ACC112 (cell line): ENCODE results near the gene UTF1.

Experiments
- H2AFZ ChIP-seq: fragments of 200-600 bp; sonication (generic); one replicate; pipeline ENCODE4 v1.6.0; 2017; ENCODE audit warnings: antibody characterized with exemption, low read length; ENCODE audit not compliant: unreplicated experiment
- H3K27ac ChIP-seq: fragments of 200-600 bp; sonication (generic); 2 replicates; pipeline ENCODE4 v1.5.1; 2014; ENCODE audit warnings: low read depth, mild to moderate bottlenecking, antibody characterized with exemption, low read length, moderate library complexity
- H3K27me3 ChIP-seq: fragments of 200-600 bp; sonication (generic); 2 replicates; pipeline ENCODE4 v1.6.1; 2014; ENCODE audit warnings: mild to moderate bottlenecking, antibody characterized with exemption, low read length, moderate library complexity, mixed read lengths; ENCODE audit not compliant: insufficient read depth
- H3K36me3 ChIP-seq: fragments of 200-600 bp; sonication (generic); 2 replicates; pipeline ENCODE4 v1.6.1; 2016; ENCODE audit warnings: mild to moderate bottlenecking, antibody characterized with exemption, low read length, moderate library complexity, mixed read lengths; ENCODE audit not compliant: insufficient read depth
- H3K4me1 ChIP-seq: fragments of 200-600 bp; sonication (generic); one replicate; pipeline ENCODE4 v1.6.1; 2016; ENCODE audit warnings: low read length, mixed read lengths; ENCODE audit not compliant: insufficient read depth, unreplicated experiment, control insufficient read depth
- H3K4me3 ChIP-seq: fragments of 200-600 bp; sonication (generic); 2 replicates; pipeline ENCODE4 v1.5.1; 2014; ENCODE audit warnings: mild to moderate bottlenecking, low read depth, low read length
- H3K79me2 ChIP-seq: fragments of 200-600 bp; sonication (generic); one replicate; pipeline ENCODE4 v1.6.0; 2016; ENCODE audit warnings: low read length; ENCODE audit not compliant: control insufficient read depth, unreplicated experiment, insufficient read depth

UTF1 gene

GRCh38 chr10:133276100-133276434 is 46.0 kb downstream of the UTF1 start:
- no peak overlapping the region for H3K4me3 ChIP-seq
- H3K27ac ChIP-seq: no peak overlapping the region
- no peak overlapping the region for H2AFZ ChIP-seq

DNA sequence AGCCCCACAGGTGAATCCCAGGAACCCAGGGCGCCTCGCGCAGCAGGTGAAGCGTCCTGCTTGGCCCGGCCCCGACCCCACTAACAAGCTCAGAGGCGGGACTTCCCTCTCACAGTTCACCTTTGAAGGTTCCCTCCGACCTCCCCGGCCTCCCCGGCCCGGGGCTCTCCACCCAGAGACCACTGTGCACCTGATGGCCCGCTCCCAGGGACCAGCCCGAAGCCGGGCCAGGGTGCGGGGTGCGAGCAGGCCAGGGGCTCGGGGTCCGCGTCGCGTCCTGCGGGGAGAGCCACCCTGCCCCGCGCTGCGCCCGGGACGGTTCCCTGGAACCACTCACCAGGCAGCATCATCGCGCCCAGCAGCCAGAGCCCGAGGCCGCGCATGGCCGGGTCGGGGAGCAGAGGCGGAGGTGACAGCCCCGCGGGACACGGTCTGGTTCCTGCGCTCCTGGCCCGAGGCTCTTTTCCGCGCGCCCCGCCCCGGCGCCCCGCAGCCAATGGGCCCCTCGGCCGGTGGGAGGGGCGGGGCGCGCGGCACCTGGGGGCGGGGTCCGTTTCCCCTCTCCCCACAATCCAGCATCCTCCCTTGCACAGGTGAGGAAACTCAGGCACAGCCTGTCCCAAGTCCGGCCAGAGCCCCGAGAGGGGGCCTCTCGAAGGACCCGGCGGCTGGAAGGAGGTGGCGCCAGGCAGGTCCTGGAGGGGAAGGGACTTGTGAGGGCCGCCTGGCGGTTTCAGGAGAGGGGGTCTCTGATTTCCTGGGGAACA is 46.6 kb downstream of the UTF1 start, which contains the start of gene ADAM8:
Gene ADAM8 (minus strand): TSS at position 434 of the 767 bp plus-strand sequence. CDS start 51 bp downstream, at position 383.
- peaks cover 8% of the 10 kb centered on the region for H3K4me1 ChIP-seq
- H3K27ac ChIP-seq: no peak within 1 kb of the TSS
- H3K36me3 ChIP-seq: no peaks in the 10 kb centered on the region
- H3K27me3 ChIP-seq: peaks cover 14% of the 10 kb centered on the region; the same call in 1 of the 2 replicates
- H3K4me3 ChIP-seq: no peak within 1 kb of the TSS
- no peaks in the 10 kb centered on the region for H3K79me2 ChIP-seq
- no peak within 1 kb of the TSS for H2AFZ ChIP-seq

More at GRCh38 chr10:133276100-133276434, 46.0 kb downstream of the UTF1 start:
- Histone ChIP-seq H3K27me3 (peaks cover 14% of the 10 kb centered on the region; the same call in 1 of the 2 replicates), H3K4me1 (peaks cover 8% of the 10 kb centered on the region), H3K79me2 (no peaks in the 10 kb centered on the region), H3K36me3 (no peaks in the 10 kb centered on the region)

GRCh38 chr10:133277277-133277992 is 47.4 kb downstream of the UTF1 start:
- Histone ChIP-seq H3K79me2 (no peaks in the 10 kb centered on the region), H2AFZ (no peak overlapping the region), H3K4me1 (peaks cover 8% of the 10 kb centered on the region), H3K4me3 (no peak overlapping the region), H3K36me3 (no peaks in the 10 kb centered on the region), H3K27ac (no peak overlapping the region), H3K27me3 (peaks cover 14% of the 10 kb centered on the region; the same call in 1 of the 2 replicates)

DNA sequence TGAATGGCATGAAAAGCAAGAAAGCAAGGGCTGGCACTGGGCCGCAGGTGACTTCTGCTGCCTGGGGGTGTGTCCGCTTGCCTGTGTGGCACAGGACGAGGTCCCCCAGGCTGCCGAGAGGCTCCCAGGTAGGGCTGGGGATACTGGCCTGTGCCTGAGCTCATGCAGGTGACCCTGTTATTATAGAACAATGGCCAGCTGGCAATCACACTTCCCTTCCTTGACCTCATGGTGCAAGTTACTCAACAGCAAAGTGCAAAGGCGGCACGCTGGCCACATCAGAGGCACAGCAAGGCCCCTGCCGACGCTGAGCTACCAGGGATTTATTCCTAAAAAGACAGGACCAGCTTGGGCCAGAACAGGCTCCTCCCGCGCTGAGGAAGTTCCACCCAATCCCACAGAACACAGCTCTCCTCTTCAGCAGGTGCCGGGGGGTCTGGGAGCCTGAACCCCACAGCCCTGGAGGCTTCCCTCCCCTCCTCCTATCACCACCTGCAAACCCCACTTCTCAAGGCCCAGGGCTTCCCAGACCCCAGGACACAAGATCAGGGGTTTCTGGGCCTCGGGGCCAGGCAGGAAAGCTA is 48.1 kb downstream of the UTF1 start:
- peaks cover 14% of the 10 kb centered on the region; the same call in 1 of the 2 replicates for H3K27me3 ChIP-seq
- H3K36me3 ChIP-seq: no peaks in the 10 kb centered on the region
- peaks cover 8% of the 10 kb centered on the region for H3K4me1 ChIP-seq
- no peak overlapping the region for H2AFZ ChIP-seq
- no peak overlapping the region for H3K4me3 ChIP-seq
- no peak overlapping the region for H3K27ac ChIP-seq
- no peaks in the 10 kb centered on the region for H3K79me2 ChIP-seq

DNA sequence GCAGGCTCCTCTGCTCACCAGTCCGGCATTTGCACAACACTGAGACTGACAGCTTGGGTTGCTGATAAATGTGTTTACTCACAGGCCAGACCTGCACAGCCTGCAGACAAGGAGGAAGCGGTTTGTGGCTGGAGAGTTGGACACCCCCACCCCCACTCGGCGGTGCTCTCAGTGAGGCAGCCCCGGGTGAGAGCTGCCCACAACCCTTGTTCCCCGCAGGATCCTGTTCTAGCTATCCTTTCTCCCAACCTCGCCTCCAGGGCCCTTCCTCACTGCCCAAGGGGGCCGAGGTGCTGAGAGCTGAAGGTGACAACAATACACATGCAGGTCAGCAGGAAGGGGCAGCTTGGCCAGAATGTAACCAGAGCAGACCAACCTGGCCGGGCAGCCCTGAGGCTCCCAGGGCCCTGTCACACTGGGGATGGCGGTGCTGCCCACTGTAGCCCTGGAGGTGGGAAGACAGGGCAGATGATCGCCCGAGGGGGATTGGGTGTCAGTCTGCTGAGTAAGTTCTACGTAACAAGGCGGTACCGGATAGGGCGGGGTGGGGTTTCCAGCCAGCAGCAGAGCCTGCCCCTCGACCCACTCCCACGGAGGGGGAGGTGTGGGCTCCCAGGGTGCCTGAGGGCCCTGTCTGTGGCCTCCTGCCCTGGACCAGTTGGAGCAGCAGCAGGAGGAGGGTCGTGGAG is 48.7 kb downstream of the UTF1 start:
- Histone ChIP-seq H3K4me1 (peaks cover 8% of the 10 kb centered on the region), H3K36me3 (no peaks in the 10 kb centered on the region), H2AFZ (no peak overlapping the region), H3K27ac (no peak overlapping the region), H3K79me2 (no peaks in the 10 kb centered on the region), H3K4me3 (no peak overlapping the region), H3K27me3 (peaks cover 14% of the 10 kb centered on the region; the same call in 1 of the 2 replicates)

DNA sequence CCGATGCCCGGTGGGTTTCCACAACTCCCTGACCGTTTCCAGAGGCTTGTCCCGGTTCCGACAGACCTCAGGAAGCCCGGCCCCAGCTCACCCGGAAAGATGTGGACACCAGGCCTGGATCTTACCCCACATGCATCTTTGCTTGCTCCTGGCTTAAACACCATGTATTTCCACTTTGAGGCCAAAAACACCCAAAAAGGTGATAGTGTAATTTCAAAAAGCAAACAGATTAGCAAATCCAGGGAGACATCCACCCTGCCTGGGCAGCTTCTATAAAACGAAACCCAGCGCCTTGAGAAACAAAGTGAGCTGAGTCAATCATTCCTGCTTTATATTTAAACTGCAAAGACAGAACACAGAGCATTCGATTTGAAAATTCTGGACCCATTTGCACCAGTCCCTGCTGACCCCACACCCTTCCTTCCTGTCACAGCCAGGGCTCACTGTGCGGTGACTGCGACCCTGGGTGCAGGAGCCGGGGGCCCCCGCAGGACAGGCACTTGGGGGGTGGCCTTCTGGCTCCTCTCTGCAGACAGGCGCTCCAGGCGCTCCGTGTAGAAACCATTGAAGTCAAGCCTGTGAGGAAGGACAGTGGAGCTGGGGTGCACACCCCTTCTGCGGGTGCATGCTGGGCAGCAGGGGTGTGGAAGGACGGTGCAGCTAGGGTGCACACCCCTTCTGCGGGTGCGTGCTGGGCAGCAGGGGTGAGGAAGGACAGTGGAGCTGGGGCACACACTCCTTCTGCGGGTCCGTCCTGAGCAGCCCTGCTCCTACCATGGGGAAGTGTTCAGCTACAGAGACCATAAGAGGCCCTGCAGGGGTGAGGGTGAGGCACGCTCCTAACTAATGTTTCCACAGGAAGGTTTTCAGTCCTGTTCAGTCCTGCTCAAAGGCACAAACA is 49.6 kb downstream of the UTF1 start:
- Histone ChIP-seq H3K36me3 (peaks cover under 1% of the 10 kb centered on the region; the same call in 1 of the 2 replicates), H2AFZ (no peak overlapping the region), H3K27ac (no peak overlapping the region), H3K4me1 (peaks cover 8% of the 10 kb centered on the region), H3K27me3 (peaks cover 14% of the 10 kb centered on the region; the same call in 1 of the 2 replicates), H3K79me2 (no peaks in the 10 kb centered on the region), H3K4me3 (no peak overlapping the region)

DNA sequence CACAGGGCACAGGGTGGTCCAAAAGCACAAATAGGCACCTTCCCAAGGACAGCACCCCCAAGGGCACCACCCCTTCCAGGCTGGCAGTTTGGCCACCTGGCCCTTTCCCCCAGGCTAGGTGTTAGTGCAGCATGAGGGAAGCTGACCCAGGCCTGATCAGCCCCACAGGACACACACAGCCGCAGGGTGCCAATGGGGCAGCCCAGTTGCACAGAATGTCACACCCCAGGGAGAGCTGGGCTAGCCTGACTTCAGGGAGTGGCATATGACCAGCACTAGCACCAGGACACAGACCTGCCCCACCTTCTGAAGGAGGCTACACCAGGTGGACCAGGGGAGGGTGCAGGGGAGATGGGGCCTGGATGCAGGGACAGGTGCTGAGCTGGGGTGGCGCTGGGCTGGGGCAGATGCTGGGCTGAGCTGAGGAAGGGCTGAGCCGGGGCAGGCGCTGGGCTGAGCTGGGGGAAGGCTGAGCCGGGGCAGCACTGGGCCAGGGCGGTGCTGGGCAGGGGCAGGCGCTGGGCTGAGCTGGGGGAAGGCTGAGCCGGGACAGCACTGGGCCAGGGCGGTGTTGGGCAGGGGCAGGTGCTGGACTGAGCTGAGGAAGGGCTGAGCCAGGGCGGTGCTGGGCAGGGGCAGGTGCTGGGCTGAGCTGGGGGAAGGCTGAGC is 50.5 kb downstream of the UTF1 start:
- H3K4me3 ChIP-seq: no peak overlapping the region
- no peak overlapping the region for H2AFZ ChIP-seq
- H3K27ac ChIP-seq: no peak overlapping the region
- H3K79me2 ChIP-seq: no peaks in the 10 kb centered on the region
- peaks cover 4% of the 10 kb centered on the region; the same call in 1 of the 2 replicates for H3K36me3 ChIP-seq
- H3K27me3 ChIP-seq: peaks cover 11% of the 10 kb centered on the region; the same call in 1 of the 2 replicates
- H3K4me1 ChIP-seq: peaks cover 8% of the 10 kb centered on the region

DNA sequence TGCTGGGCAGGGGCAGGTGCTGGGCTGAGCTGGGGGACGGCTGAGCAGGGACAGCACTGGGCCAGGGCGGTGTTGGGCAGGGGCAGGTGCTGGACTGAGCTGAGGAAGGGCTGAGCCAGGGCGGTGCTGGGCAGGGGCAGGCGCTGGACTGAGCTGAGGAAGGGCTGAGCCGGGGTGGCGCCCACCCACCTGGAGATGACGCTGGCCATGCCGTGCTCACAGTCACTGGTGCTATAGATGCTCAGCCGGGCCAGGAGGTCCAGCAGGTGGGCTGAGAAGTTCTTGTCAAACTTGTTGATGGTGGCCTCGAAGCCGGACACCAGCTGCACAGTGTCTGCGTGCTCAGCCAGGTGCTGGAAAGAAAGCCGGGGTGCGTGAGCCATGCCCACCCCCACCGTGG is 51.1 kb downstream of the UTF1 start:
- no peak overlapping the region for H3K4me3 ChIP-seq
- H2AFZ ChIP-seq: no peak overlapping the region
- H3K79me2 ChIP-seq: no peaks in the 10 kb centered on the region
- H3K4me1 ChIP-seq: peaks cover 8% of the 10 kb centered on the region
- peaks cover 8% of the 10 kb centered on the region; the same call in 1 of the 2 replicates for H3K36me3 ChIP-seq
- H3K27me3 ChIP-seq: peaks cover 5% of the 10 kb centered on the region; the same call in 1 of the 2 replicates
- H3K27ac ChIP-seq: no peak overlapping the region
